ENCODE measurements around the gene LGALS3BP. TPM values are rescaled to one million over a fixed set of nuclear protein-coding genes. Genes with fewer than 3 reads are reported as not detected.

The LGALS3BP gene
- total and polyA plus RNA-seq, 2 of the 13 experiments (the other 11 are each of a cell fraction or from before 2014, with no cell fraction given): 137 to 332 TPM

DNA sequence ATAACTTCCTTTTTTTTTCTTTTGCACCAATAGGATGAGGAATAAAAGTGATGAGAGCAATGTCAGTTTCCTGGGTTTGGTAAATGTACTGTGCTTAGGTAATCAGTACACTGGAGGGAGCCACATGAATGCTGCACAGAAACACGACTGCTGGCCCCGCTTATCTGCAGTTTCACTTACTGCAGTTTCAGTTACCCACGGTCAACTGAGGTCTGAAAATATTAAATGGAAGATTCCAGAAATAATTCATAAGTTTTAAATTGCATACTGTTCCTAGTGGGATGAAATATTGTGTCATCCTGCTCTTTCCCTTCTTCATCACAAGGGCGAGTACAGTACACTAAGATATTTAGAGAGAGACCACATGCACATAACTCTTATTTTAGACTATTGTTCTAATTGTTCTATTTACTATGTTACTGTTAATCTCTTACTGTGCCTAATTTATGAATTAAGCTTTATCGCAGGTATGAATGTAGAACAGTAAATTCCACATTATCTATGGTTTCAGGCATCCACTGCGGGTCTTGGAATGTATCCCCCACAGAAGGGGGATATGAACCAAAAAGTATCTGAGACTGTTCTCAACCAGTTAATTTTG is 6.4 kb upstream of the LGALS3BP start (continued):
- TF ChIP-seq TEAD3 (CRISPR knock-in tag; optimal IDR thresholded peaks at IDR 0.05; ENCODE audit: borderline replicate concordance) (no peak), LCORL (IDR thresholded peaks at IDR 0.05) (no peak), LCORL (CRISPR knock-in tag; IDR thresholded peaks at IDR 0.05) (no peak), ZNF792 (CRISPR knock-in tag; IDR thresholded peaks at IDR 0.05) (0 out of 2 replicates have a peak, but pooled peaks have one; percentile 18), CAMTA2 (CRISPR knock-in tag; IDR thresholded peaks at IDR 0.05; ENCODE audit: borderline replicate concordance) (no peak), ZNF839 (CRISPR knock-in tag; IDR thresholded peaks at IDR 0.05; ENCODE audit: borderline replicate concordance) (no peak), ZNF766 (CRISPR knock-in tag; IDR thresholded peaks at IDR 0.05; ENCODE audit: borderline replicate concordance) (no peak), RBAK (CRISPR knock-in tag; IDR thresholded peaks at IDR 0.05) (no peak), TAF1 (CRISPR knock-in tag; IDR thresholded peaks at IDR 0.05) (no peak), AKAP8 (CRISPR knock-in tag; IDR thresholded peaks at IDR 0.05) (no peak), HOXA7 (CRISPR knock-in tag; IDR thresholded peaks at IDR 0.05) (no peak), NFKBIZ (CRISPR knock-in tag; IDR thresholded peaks at IDR 0.05) (no peak), ZNF563 (CRISPR knock-in tag; IDR thresholded peaks at IDR 0.05) (no peak), PCBP2 (optimal IDR thresholded peaks at IDR 0.05; ENCODE audit: low read depth, low read length, poor library complexity, severe bottlenecking) (no peak), ZNF772 (CRISPR knock-in tag; IDR thresholded peaks at IDR 0.05) (no peak), MEIS1 (CRISPR knock-in tag; IDR thresholded peaks at IDR 0.05; ENCODE audit: borderline replicate concordance) (no peak), ZNF558 (CRISPR knock-in tag; IDR thresholded peaks at IDR 0.05; ENCODE audit: borderline replicate concordance) (no peak)
- TF ChIP-seq, protein P1, sequence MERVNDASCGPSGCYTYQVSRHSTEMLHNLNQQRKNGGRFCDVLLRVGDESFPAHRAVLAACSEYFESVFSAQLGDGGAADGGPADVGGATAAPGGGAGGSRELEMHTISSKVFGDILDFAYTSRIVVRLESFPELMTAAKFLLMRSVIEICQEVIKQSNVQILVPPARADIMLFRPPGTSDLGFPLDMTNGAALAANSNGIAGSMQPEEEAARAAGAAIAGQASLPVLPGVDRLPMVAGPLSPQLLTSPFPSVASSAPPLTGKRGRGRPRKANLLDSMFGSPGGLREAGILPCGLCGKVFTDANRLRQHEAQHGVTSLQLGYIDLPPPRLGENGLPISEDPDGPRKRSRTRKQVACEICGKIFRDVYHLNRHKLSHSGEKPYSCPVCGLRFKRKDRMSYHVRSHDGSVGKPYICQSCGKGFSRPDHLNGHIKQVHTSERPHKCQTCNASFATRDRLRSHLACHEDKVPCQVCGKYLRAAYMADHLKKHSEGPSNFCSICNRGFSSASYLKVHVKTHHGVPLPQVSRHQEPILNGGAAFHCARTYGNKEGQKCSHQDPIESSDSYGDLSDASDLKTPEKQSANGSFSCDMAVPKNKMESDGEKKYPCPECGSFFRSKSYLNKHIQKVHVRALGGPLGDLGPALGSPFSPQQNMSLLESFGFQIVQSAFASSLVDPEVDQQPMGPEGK (CRISPR knock-in tag; IDR thresholded peaks at IDR 0.05): 0 out of 2 replicates have a peak, but pooled peaks have one; percentile 22
- TF ChIP-seq, protein P2, sequence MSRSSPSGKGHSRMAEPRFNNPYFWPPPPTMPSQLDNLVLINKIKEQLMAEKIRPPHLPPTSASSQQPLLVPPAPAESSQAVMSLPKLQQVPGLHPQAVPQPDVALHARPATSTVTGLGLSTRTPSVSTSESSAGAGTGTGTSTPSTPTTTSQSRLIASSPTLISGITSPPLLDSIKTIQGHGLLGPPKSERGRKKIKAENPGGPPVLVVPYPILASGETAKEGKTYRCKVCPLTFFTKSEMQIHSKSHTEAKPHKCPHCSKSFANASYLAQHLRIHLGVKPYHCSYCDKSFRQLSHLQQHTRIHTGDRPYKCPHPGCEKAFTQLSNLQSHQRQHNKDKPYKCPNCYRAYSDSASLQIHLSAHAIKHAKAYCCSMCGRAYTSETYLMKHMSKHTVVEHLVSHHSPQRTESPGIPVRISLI (CRISPR knock-in tag; IDR thresholded peaks at IDR 0.05; ENCODE audit: borderline replicate concordance): no peak
- TF ChIP-seq, protein P3, sequence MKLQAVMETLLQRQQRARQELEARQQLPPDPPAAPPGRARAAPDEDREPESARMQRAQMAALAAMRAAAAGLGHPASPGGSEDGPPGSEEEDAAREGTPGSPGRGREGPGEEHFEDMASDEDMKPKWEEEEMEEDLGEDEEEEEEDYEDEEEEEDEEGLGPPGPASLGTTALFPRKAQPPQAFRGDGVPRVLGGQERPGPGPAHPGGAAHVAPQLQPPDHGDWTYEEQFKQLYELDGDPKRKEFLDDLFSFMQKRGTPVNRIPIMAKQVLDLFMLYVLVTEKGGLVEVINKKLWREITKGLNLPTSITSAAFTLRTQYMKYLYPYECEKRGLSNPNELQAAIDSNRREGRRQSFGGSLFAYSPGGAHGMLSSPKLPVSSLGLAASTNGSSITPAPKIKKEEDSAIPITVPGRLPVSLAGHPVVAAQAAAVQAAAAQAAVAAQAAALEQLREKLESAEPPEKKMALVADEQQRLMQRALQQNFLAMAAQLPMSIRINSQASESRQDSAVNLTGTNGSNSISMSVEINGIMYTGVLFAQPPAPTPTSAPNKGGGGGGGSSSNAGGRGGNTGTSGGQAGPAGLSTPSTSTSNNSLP (IDR thresholded peaks at IDR 0.05; ENCODE audit: low read depth, low read length): no peak
- TF ChIP-seq, protein P4, sequence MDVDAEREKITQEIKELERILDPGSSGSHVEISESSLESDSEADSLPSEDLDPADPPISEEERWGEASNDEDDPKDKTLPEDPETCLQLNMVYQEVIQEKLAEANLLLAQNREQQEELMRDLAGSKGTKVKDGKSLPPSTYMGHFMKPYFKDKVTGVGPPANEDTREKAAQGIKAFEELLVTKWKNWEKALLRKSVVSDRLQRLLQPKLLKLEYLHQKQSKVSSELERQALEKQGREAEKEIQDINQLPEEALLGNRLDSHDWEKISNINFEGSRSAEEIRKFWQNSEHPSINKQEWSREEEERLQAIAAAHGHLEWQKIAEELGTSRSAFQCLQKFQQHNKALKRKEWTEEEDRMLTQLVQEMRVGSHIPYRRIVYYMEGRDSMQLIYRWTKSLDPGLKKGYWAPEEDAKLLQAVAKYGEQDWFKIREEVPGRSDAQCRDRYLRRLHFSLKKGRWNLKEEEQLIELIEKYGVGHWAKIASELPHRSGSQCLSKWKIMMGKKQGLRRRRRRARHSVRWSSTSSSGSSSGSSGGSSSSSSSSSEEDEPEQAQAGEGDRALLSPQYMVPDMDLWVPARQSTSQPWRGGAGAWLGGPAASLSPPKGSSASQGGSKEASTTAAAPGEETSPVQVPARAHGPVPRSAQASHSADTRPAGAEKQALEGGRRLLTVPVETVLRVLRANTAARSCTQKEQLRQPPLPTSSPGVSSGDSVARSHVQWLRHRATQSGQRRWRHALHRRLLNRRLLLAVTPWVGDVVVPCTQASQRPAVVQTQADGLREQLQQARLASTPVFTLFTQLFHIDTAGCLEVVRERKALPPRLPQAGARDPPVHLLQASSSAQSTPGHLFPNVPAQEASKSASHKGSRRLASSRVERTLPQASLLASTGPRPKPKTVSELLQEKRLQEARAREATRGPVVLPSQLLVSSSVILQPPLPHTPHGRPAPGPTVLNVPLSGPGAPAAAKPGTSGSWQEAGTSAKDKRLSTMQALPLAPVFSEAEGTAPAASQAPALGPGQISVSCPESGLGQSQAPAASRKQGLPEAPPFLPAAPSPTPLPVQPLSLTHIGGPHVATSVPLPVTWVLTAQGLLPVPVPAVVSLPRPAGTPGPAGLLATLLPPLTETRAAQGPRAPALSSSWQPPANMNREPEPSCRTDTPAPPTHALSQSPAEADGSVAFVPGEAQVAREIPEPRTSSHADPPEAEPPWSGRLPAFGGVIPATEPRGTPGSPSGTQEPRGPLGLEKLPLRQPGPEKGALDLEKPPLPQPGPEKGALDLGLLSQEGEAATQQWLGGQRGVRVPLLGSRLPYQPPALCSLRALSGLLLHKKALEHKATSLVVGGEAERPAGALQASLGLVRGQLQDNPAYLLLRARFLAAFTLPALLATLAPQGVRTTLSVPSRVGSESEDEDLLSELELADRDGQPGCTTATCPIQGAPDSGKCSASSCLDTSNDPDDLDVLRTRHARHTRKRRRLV (CRISPR knock-in tag; IDR thresholded peaks at IDR 0.05): no peak

All from HepG2 (cell line).